Measurements from ENCODE around the gene THNSL1.

The THNSL1 gene

DNA sequence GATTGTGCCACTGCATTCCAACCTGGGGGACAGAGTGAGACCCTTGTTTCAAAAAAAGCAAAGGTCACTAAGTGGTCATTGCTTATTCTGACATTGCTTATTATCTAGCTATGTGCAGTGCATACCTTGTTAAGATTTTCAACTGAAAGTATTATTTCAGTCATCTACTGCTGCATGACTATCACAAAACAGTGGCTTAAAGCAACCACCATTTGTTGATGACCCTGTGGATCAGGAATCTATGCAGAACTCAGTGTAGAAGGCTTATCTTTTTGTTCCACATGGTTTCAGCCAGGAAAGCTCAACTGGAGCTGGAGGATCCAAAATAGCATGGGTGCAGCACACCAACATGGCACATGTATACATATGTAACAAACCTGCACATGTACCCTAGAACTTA, 23.1 kb downstream of the THNSL1 start:
- no peak overlapping the region for H3K4me3 ChIP-seq (ENCODE audit: low read depth, low read length)
- TF ChIP-seq, protein P1, sequence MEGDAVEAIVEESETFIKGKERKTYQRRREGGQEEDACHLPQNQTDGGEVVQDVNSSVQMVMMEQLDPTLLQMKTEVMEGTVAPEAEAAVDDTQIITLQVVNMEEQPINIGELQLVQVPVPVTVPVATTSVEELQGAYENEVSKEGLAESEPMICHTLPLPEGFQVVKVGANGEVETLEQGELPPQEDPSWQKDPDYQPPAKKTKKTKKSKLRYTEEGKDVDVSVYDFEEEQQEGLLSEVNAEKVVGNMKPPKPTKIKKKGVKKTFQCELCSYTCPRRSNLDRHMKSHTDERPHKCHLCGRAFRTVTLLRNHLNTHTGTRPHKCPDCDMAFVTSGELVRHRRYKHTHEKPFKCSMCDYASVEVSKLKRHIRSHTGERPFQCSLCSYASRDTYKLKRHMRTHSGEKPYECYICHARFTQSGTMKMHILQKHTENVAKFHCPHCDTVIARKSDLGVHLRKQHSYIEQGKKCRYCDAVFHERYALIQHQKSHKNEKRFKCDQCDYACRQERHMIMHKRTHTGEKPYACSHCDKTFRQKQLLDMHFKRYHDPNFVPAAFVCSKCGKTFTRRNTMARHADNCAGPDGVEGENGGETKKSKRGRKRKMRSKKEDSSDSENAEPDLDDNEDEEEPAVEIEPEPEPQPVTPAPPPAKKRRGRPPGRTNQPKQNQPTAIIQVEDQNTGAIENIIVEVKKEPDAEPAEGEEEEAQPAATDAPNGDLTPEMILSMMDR (IDR thresholded peaks at IDR 0.05; ENCODE audit: borderline replicate concordance, insufficient read depth, low read depth, low read length): no peak

DNA sequence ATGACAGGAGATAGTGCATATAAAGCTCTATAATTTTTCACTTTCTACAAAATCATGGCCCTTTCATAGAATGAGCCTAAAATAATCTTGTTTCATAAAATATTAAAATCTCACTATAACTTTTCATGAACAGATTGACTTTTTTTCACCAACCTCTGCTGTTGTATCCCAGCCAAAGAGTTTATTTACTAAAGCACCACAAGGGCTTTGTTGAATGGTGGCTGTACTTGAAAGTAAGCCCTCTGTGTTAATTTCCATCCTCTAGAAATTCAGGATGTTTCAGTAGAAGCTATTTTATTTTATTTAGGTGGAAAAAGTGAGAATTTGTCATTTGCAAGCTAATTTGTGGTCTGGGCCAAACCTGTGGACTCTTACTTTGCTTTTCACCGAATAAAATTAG, 30.2 kb downstream of the THNSL1 start:
- TF ChIP-seq, protein P1 (IDR thresholded peaks at IDR 0.05; ENCODE audit: borderline replicate concordance, insufficient read depth, low read depth, low read length): no peak
- no peak overlapping the region for H3K4me3 ChIP-seq (ENCODE audit: low read depth, low read length)

DNA sequence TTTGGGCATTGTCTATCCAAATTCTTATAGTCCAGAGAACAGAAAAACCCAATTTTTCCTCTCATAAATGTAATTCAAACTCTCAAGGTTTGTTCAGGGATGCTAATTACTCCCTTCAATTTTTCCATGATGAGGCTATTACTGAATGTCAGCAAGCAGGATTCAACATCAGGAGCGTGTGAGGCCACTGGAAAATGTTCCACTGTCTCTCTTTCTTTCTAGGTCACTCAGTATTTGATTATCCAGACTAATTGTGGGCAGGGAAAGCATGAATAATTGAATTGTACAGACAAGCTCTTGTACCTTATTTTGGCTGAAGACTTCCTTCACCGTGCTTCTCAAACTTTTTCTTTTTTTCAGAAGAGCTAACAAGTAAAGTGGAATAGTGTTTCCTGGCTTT, 30.7 kb downstream of the THNSL1 start:
- TF ChIP-seq, protein P1 (IDR thresholded peaks at IDR 0.05; ENCODE audit: borderline replicate concordance, insufficient read depth, low read depth, low read length): no peak
- H3K4me3 ChIP-seq (ENCODE audit: low read depth, low read length): no peak overlapping the region

DNA sequence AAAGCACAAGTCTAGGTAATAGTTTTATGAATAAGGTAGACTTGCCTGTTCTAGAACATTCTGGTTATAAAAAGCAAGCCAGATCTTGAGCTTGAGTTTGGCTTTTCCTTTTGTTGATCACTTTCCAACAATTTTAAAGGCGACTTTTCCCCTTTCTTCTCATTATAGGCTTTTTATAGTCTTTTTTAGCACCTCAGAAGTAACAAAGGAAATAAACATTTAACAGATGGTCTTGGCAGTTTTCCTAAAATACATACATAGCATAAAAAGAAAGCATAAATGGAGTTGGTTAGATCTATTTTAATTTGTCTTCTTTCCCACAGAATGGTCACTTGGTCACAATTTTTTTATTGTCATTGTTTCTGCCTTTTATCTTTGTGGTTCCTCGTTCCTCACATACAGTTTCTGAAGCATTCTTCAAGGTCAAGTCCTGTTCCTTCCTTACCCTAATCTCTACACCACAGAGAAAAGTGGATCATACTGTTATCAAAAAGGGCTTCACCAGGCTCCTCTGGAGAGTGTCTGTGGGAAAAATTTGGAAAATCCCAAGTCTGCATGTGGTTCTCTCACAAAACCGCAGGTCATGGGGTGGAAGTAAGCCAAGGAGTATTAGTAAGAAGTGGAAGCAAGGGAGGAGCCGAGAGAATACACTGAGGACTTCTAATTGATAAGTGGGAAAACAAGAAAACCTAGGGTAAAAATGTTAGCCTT, 31.3 kb downstream of the THNSL1 start:
- no peak overlapping the region for H3K4me3 ChIP-seq (ENCODE audit: low read depth, low read length)
- TF ChIP-seq, protein P1 (IDR thresholded peaks at IDR 0.05; ENCODE audit: borderline replicate concordance, insufficient read depth, low read depth, low read length): no peak

DNA sequence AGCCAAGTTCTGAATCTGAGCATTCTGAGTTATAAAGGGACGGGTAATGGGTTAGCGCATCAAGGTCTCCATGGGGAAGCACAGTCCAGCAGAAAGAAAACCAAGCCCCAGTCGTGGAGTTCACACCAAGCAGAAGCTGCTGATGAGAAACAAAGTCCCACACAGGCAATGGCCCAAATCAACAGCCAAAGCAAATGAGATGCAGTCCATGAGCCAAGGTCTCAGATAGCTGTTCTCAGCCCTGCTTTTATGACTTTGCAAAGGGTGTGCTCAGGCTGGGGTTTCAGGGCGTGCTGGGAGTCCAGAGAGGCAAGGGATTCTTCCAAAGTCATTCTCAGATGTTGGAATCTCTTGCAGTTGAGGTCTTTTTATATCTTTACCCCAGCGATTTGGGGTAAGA, 32.0 kb downstream of the THNSL1 start:
- TF ChIP-seq, protein P1 (IDR thresholded peaks at IDR 0.05; ENCODE audit: borderline replicate concordance, insufficient read depth, low read depth, low read length): no peak
- H3K4me3 ChIP-seq (ENCODE audit: low read depth, low read length): no peak overlapping the region

DNA sequence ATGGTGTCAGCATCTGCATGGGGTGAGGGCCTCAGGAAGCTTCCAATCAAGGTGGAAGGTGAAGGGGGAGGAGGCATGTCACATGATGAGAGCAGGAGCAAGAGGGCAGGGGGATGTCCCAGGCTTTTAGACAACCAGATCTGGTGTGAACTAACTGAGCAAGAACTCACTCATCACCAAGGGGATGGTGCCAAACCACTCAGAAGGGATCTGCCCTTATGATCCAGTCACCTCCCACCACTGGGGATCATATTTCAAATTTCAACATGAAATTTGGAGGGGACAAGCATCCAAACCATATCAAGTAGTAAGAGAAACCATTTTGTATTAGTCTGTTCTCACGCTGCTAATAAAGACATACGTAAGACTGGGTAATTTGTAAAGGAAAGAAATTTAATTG, 33.6 kb downstream of the THNSL1 start:
- H3K4me3 ChIP-seq (ENCODE audit: low read depth, low read length): no peak overlapping the region
- TF ChIP-seq, protein P1 (IDR thresholded peaks at IDR 0.05; ENCODE audit: borderline replicate concordance, insufficient read depth, low read depth, low read length): no peak

DNA sequence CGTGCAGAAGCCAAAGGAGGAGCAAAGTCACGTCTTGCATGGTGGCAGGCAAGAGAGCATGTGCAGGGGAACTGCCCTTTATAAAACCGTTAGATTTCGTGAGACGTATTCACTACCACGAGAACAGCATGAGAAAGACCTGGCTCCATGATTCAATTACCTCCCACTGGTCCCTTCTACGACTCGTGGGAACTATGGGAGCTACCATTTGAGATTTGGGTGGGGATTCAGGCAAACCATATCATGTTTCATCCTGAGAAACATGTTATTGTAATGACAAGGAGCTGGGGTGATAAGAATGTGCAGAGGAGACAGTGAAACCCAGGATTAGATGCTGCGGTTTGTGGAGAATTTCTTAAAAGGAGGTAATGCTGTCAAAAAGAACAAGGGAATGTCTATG, 34.0 kb downstream of the THNSL1 start:
- no peak overlapping the region for H3K4me3 ChIP-seq (ENCODE audit: low read depth, low read length)
- TF ChIP-seq, protein P1 (IDR thresholded peaks at IDR 0.05; ENCODE audit: borderline replicate concordance, insufficient read depth, low read depth, low read length): no peak
